C4-2B (cell line): ENCODE results near the gene GAST.

Experiments used
- ZFX ChIP-seq: fragments of 450-650 bp; IDR thresholded peaks from 2 replicates; pipeline ENCODE4 v1.6.1; 2017
- TF ChIP-seq, protein P1 (sequence below): fragments of 450-650 bp; conservative IDR thresholded peaks from 2 replicates; pipeline ENCODE4 v1.5.1; 2017; ENCODE audit warnings: mild to moderate bottlenecking

- TF ChIP-seq, protein P1, sequence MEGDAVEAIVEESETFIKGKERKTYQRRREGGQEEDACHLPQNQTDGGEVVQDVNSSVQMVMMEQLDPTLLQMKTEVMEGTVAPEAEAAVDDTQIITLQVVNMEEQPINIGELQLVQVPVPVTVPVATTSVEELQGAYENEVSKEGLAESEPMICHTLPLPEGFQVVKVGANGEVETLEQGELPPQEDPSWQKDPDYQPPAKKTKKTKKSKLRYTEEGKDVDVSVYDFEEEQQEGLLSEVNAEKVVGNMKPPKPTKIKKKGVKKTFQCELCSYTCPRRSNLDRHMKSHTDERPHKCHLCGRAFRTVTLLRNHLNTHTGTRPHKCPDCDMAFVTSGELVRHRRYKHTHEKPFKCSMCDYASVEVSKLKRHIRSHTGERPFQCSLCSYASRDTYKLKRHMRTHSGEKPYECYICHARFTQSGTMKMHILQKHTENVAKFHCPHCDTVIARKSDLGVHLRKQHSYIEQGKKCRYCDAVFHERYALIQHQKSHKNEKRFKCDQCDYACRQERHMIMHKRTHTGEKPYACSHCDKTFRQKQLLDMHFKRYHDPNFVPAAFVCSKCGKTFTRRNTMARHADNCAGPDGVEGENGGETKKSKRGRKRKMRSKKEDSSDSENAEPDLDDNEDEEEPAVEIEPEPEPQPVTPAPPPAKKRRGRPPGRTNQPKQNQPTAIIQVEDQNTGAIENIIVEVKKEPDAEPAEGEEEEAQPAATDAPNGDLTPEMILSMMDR: no peak
- TF ChIP-seq ZFX: no peak
These were observed 41.9 kb downstream of the GAST start for GRCh38 chr17:41754066-41754465.
